Measurements from ENCODE around the gene PLIN3. TPM values are rescaled to one million over a fixed set of nuclear protein-coding genes. Genes with fewer than 3 reads are reported as not detected.
A peak's percentile ranks its signal among the peaks of the same experiment; 100 is the strongest.

PLIN3 gene
- total and polyA plus RNA-seq, 2 donors (not counting 1 experiment from before 2014, with no cell fraction given), result 27.6 to 34.3 TPM

- TF ChIP-seq, protein P1, sequence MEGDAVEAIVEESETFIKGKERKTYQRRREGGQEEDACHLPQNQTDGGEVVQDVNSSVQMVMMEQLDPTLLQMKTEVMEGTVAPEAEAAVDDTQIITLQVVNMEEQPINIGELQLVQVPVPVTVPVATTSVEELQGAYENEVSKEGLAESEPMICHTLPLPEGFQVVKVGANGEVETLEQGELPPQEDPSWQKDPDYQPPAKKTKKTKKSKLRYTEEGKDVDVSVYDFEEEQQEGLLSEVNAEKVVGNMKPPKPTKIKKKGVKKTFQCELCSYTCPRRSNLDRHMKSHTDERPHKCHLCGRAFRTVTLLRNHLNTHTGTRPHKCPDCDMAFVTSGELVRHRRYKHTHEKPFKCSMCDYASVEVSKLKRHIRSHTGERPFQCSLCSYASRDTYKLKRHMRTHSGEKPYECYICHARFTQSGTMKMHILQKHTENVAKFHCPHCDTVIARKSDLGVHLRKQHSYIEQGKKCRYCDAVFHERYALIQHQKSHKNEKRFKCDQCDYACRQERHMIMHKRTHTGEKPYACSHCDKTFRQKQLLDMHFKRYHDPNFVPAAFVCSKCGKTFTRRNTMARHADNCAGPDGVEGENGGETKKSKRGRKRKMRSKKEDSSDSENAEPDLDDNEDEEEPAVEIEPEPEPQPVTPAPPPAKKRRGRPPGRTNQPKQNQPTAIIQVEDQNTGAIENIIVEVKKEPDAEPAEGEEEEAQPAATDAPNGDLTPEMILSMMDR (IDR thresholded peaks at IDR 0.05), result no peak
- no peak for TF ChIP-seq EZH2 (IDR thresholded peaks at IDR 0.05; ENCODE audit: borderline replicate concordance, insufficient read depth, low read depth, low read length, poor library complexity, severe bottlenecking)
- H3K27ac Mint-ChIP-seq, result no peak overlapping the region
- WGBS (ENCODE audit: insufficient coverage), result 78% methylated on average over 4 of the region's 10 CpGs
- Histone ChIP-seq H4K20me1 (ENCODE audit: control insufficient read depth, insufficient read depth, low read length, poor library complexity, severe bottlenecking) (no peaks in the 10 kb centered on the region), H3K9me3 (ENCODE audit: control extremely low read depth in 1 of 3, control insufficient read depth in 2 of 3, insufficient read depth in 1 of 3, low read length in 2 of 3) (no peaks in the 10 kb centered on the region), H3K27me3 (replicated peaks in 1 of 4; ENCODE audit: control extremely low read depth in 1 of 4, control insufficient read depth in 3 of 4, insufficient read depth in 4 of 4, low read length in 3 of 4) (no peaks in the 10 kb centered on the region), H3K4me2 (replicated peaks; ENCODE audit: low read depth, low read length, poor library complexity, severe bottlenecking) (no peak overlapping the region), H3K27ac (ENCODE audit: low read length in 2 of 2) (no peak overlapping the region), H3K4me3 (ENCODE audit: control extremely low read depth in 1 of 5, extremely low read depth in 1 of 5, insufficient read depth in 1 of 5, low read depth in 2 of 5, low read length in 4 of 5) (no peak overlapping the region), H3K79me2 (ENCODE audit: control insufficient read depth, insufficient read depth, low read length) (peaks cover 11% of the 10 kb centered on the region), H3K9ac (ENCODE audit: low read length) (no peak overlapping the region), H2AFZ (ENCODE audit: insufficient read depth, low read depth, low read length, poor library complexity, severe bottlenecking) (no peak overlapping the region), H3K4me1 (ENCODE audit: control insufficient read depth in 2 of 2, insufficient read depth in 2 of 2, low read length in 2 of 2) (peaks cover 6 to 24% of the 10 kb centered on the region in 2 donors), H3K36me3 (replicated peaks in 1 of 2; ENCODE audit: control extremely low read depth in 1 of 2, control insufficient read depth in 1 of 2, extremely low read depth in 1 of 2, insufficient read depth in 2 of 2, low read length in 1 of 2) (no peaks in the 10 kb centered on the region)
- peaks cover 6% of the 10 kb centered on the region for H3K27me3 Mint-ChIP-seq
- CTCF ChIA-PET, result interaction anchor here (0.6 to 13.6 kb wide), 4 partner anchors 41 to 1723 kb away, joined by 6 to 219 read pairs (median 95); partner anchors contain the start of gene UHRF1
- no peaks in the 10 kb centered on the region for H3K9me3 Mint-ChIP-seq (ENCODE audit: insufficient read depth)
- intact Hi-C loops (cut with micrococcal nuclease), result no loop called here
- peaks cover 11% of the 10 kb centered on the region for H3K4me1 Mint-ChIP-seq
- no peak overlapping the region for H3K4me3 Mint-ChIP-seq
- POLR2A ChIA-PET, result interaction anchor here (0.9 kb wide), 1 partner anchor 46 kb away, joined by 9 read pairs; no protein-coding TSS in a partner anchor
- DNase-seq (no peak), ATAC-seq (ENCODE audit: low read depth) (no peak)
These were observed 2.7 kb upstream of the PLIN3 start for GRCh38 chr19:4870025-4870700.

DNA sequence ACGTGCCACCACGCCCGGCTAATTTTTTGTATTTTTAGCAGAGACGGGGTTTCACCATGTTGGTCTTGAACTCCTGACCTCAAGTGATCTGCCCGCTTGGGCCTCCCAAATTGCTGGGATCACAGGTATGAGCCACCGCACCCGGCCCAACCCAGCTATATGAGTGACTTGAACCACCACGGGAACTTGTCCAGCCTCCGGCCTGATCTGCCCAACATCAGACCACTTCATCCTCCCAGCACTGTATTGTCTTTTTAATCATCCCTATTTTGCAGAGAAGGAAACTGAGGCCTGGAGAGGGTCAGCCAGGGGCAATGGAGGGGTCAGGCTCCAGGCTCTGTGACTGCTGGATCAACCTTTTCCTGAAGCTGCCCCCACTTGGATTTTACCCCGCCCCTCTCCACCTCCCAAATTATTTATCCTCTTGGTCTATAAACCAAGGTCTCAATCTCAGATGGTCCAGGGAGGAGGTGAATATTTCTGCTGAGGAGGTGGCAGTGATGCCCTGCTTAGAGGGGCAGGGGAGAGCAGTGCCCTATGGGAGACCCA is 893 bp upstream of the PLIN3 start:
- H2AFZ ChIP-seq (ENCODE audit: insufficient read depth, low read depth, low read length, poor library complexity, severe bottlenecking), result no peak overlapping the region
- no peaks in the 10 kb centered on the region for H3K27me3 ChIP-seq (replicated peaks in 1 of 4; ENCODE audit: control extremely low read depth in 1 of 4, control insufficient read depth in 3 of 4, insufficient read depth in 4 of 4, low read length in 3 of 4)
- WGBS (ENCODE audit: insufficient coverage), result 61% methylated on average over 7 of the region's 10 CpGs
- TF ChIP-seq EZH2 (IDR thresholded peaks at IDR 0.05; ENCODE audit: borderline replicate concordance, insufficient read depth, low read depth, low read length, poor library complexity, severe bottlenecking), result no peak
- TF ChIP-seq, protein P1 (IDR thresholded peaks at IDR 0.05), result no peak
- ATAC-seq (ENCODE audit: low read depth) (no peak), DNase-seq (no peak)
- peaks cover 6 to 29% of the 10 kb centered on the region in 2 donors for H3K4me1 ChIP-seq (ENCODE audit: control insufficient read depth in 2 of 2, insufficient read depth in 2 of 2, low read length in 2 of 2)
- peak overlapping the region; percentile 89 for H3K4me2 ChIP-seq (replicated peaks; ENCODE audit: low read depth, low read length, poor library complexity, severe bottlenecking)
- CTCF ChIA-PET, result interaction anchor here (0.5 to 13.6 kb wide), 10 partner anchors 17 to 265 kb away, joined by 3 to 219 read pairs (median 4); partner anchors contain the start of genes KDM4B and UHRF1
- Mint-ChIP-seq H3K4me3 (peak overlapping the region; percentile 88), H3K27ac (peak overlapping the region; percentile 70), H3K27me3 (peaks cover 3% of the 10 kb centered on the region), H3K9me3 (ENCODE audit: insufficient read depth) (no peaks in the 10 kb centered on the region), H3K4me1 (peaks cover 23% of the 10 kb centered on the region)
- H3K79me2 ChIP-seq (ENCODE audit: control insufficient read depth, insufficient read depth, low read length), result peaks cover 11% of the 10 kb centered on the region
- H4K20me1 ChIP-seq (ENCODE audit: control insufficient read depth, insufficient read depth, low read length, poor library complexity, severe bottlenecking), result no peaks in the 10 kb centered on the region
- H3K9ac ChIP-seq (ENCODE audit: low read length), result peak overlapping the region; percentile 82
- H3K9me3 ChIP-seq (ENCODE audit: control extremely low read depth in 1 of 3, control insufficient read depth in 2 of 3, insufficient read depth in 1 of 3, low read length in 2 of 3), result peaks cover 0 to 9% (median 0%) of the 10 kb centered on the region in 3 donors
- intact Hi-C loops (cut with micrococcal nuclease), result loop anchor here (5.0 kb wide), 2 partner anchors 56 to 396 kb away; partner anchors contain the start of gene HDGFL2
- POLR2A ChIA-PET, result interaction anchor here (0.6 to 0.7 kb wide), 5 partner anchors 17 to 272 kb away, joined by 3 to 6 read pairs (median 3); no protein-coding TSS in a partner anchor
- peak overlapping the region in 4 of 5 experiments; percentile 80 to 87 (median 80) for H3K4me3 ChIP-seq (ENCODE audit: control extremely low read depth in 1 of 5, extremely low read depth in 1 of 5, insufficient read depth in 1 of 5, low read depth in 2 of 5, low read length in 4 of 5)
- H3K36me3 ChIP-seq (replicated peaks in 1 of 2; ENCODE audit: control extremely low read depth in 1 of 2, control insufficient read depth in 1 of 2, extremely low read depth in 1 of 2, insufficient read depth in 2 of 2, low read length in 1 of 2), result no peaks in the 10 kb centered on the region
- no peak overlapping the region for H3K27ac ChIP-seq (ENCODE audit: low read length in 2 of 2)
